IPS-15b (cell line): Measurements from ENCODE around the gene DCN.

ENCODE experiments used
- H3K27me3 ChIP-seq: one replicate; pipeline ENCODE4 v1.6.1; 2013; ENCODE audit warnings: low read length; ENCODE audit not compliant: control insufficient read depth, insufficient read depth
- H3K36me3 ChIP-seq: one replicate; pipeline ENCODE4 v1.6.1; 2013; ENCODE audit warnings: low read length; ENCODE audit not compliant: control insufficient read depth, insufficient read depth
- H3K4me1 ChIP-seq: one replicate; pipeline ENCODE4 v1.6.1; 2013; ENCODE audit warnings: mild to moderate bottlenecking, low read length; ENCODE audit not compliant: control insufficient read depth, insufficient read depth
- H3K4me3 ChIP-seq: one replicate; pipeline ENCODE4 v1.5.1; 2013; ENCODE audit warnings: low read depth, low read length
- H3K9ac ChIP-seq: one replicate; pipeline ENCODE4 v1.6.1; 2013; ENCODE audit warnings: low read depth, mild to moderate bottlenecking, low read length
- H3K9me3 ChIP-seq: one replicate; pipeline ENCODE4 v1.6.1; 2013; ENCODE audit warnings: mild to moderate bottlenecking, low read length; ENCODE audit not compliant: control insufficient read depth, insufficient read depth

The DCN gene

DNA sequence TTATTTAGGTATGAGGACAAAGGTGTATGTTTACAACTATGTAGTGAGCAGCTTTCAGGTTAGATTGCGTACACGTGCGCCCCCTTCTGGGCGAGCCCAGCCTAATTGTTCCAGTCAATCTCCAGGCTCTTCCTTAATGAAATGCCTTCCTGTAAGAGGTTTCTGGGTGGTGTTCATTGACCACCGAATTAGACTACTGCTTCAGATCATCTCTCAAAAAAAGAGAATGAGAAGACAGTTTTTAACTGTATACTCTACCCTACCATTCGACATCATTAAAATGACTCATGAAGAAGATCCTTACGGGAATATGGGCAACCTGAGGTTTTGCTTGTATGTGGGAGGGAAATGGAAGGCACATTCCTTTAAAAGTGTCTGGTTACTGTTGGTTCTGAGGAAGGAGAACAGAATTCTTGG lies 73.5 kb downstream of the DCN start:
- Histone ChIP-seq H3K4me3 (no peak overlapping the region), H3K9ac (no peak overlapping the region), H3K9me3 (no peaks in the 10 kb centered on the region)

GRCh38 chr12:91108196-91108755 lies 74.3 kb downstream of the DCN start:
- H3K9ac ChIP-seq = no peak overlapping the region
- H3K27me3 ChIP-seq = no peaks in the 10 kb centered on the region
- H3K9me3 ChIP-seq = no peaks in the 10 kb centered on the region
- no peaks in the 10 kb centered on the region for H3K36me3 ChIP-seq
- no peaks in the 10 kb centered on the region for H3K4me1 ChIP-seq
- no peak overlapping the region for H3K4me3 ChIP-seq

More for the DNA sequence above, 73.5 kb downstream of the DCN start:
- Histone ChIP-seq H3K36me3 (no peaks in the 10 kb centered on the region), H3K4me1 (no peaks in the 10 kb centered on the region), H3K27me3 (no peaks in the 10 kb centered on the region)

DNA sequence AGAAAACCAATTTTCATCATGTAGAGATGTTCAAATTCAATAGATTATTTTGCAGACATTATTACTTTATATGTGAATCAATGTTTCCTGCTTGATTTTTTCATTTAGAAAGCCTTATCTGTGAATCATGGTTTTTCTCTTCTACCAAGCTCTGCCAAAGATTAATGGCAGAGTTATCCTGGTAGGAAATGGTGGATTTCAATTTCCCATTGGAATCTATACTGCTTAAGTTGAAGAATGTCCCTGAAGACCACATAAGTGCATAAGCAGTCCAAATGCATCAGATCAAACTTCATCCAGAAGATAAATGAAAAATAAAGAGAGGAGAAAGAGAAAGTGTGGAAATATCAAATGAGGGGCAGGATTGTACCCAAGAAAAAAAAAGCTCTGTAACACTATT lies 76.3 kb downstream of the DCN start:
- H3K4me3 ChIP-seq = no peak overlapping the region

GRCh38 chr12:91105807-91106206 lies 76.8 kb downstream of the DCN start:
- H3K9me3 ChIP-seq = no peaks in the 10 kb centered on the region
- H3K36me3 ChIP-seq = no peaks in the 10 kb centered on the region
- H3K4me1 ChIP-seq = no peaks in the 10 kb centered on the region
- no peaks in the 10 kb centered on the region for H3K27me3 ChIP-seq
- no peak overlapping the region for H3K9ac ChIP-seq
- no peak overlapping the region for H3K4me3 ChIP-seq

More for the DNA sequence above, 76.3 kb downstream of the DCN start:
- Histone ChIP-seq H3K27me3 (no peaks in the 10 kb centered on the region), H3K36me3 (no peaks in the 10 kb centered on the region), H3K9ac (no peak overlapping the region), H3K4me1 (no peaks in the 10 kb centered on the region), H3K9me3 (no peaks in the 10 kb centered on the region)

DNA sequence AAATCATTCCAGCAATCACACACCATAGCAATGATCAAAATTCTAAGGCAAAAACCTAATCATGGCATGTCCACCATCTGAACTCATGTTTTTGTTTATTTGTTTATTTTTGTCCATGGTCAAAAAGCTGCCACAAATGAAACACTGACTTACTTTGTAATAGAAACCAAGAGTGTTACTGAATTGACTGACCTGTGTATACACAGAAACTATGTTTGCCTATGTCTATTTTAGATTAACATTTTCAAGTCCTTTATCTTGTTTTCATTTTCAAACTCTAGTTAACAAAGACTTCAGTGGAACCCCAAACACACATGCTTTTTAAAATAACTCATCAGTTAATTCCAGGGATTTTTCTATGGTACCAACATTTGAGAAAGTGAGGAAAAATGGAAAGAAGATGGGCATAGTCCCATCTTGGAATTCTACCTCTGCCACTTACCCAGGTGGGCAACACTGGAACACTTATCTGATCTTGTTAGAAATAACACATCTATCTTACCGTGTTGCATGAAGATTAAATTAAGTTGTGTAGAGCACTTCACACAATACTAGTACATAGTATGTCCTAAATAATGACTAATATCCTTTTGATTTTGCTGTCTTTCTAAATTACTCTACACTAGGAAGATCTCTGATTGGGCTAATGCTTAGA lies 77.7 kb downstream of the DCN start:
- Histone ChIP-seq H3K9me3 (no peaks in the 10 kb centered on the region), H3K36me3 (no peaks in the 10 kb centered on the region), H3K4me3 (no peak overlapping the region), H3K27me3 (no peaks in the 10 kb centered on the region), H3K4me1 (no peaks in the 10 kb centered on the region), H3K9ac (no peak overlapping the region)

DNA sequence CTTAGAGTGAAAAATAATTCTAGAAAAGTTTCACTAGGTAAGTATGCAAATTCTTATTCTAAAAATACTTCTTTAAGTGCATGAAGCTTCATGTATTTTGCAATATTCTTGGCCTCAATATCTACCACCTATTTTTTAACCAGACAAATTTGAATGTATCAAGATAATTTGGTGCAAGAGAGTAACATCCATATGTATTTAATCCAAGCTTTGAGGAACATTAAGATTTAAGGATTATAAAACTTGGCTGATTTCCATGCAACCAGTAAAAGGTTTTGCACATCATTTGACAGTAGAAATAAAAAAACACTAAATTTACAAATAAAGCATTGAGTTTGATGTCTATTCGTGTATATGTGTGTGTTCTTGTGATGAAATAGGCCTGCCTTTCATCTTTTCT lies 79.0 kb downstream of the DCN start:
- H3K4me3 ChIP-seq = no peak overlapping the region
- H3K27me3 ChIP-seq = no peaks in the 10 kb centered on the region
- no peak overlapping the region for H3K9ac ChIP-seq
- no peaks in the 10 kb centered on the region for H3K9me3 ChIP-seq
- H3K36me3 ChIP-seq = no peaks in the 10 kb centered on the region
- no peaks in the 10 kb centered on the region for H3K4me1 ChIP-seq

DNA sequence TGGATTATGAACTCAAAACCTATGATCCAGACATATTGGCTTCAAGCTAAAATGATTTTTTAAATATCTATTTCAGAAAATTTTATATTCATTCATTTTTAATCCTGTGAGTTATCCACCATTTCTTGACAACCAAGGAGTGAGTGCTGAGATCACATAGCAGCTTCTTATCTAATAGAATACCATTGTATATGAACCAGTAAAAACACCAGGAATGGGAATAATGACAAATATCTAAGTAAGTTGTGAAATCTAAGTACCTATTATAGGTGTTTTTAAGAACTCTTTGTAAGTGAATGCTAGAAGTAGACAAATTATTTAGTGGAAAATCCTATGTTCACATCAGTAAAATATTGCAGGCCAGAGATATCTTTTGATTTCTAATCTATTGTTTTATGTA lies 79.5 kb downstream of the DCN start:
- Histone ChIP-seq H3K4me3 (no peak overlapping the region), H3K9me3 (no peaks in the 10 kb centered on the region), H3K4me1 (no peaks in the 10 kb centered on the region), H3K36me3 (no peaks in the 10 kb centered on the region), H3K27me3 (no peaks in the 10 kb centered on the region), H3K9ac (no peak overlapping the region)

DNA sequence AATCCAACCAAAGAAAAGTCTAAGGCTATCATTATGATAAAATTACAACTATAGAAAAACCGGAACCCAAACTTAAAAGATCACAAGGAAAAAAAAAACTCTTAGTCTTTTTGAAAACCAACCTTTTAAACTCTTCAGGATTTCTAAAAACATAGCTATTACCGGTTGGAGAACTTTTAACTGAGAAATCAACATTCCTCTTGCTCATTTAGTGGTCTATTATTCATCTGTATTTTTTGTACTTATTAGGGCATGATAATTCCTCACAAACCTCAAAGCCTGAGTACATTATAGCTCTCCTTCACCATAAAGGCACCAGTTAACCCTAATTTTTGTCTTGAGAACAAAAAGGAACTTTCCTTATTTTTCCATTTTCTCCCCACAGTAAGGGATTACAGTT lies 81.7 kb downstream of the DCN start:
- H3K4me3 ChIP-seq = no peak overlapping the region
- no peak overlapping the region for H3K9ac ChIP-seq
- no peaks in the 10 kb centered on the region for H3K4me1 ChIP-seq
- H3K27me3 ChIP-seq = no peaks in the 10 kb centered on the region
- H3K36me3 ChIP-seq = no peaks in the 10 kb centered on the region
- no peaks in the 10 kb centered on the region for H3K9me3 ChIP-seq

- no peak overlapping the region for H3K4me3 ChIP-seq
- no peaks in the 10 kb centered on the region for H3K4me1 ChIP-seq
- H3K36me3 ChIP-seq = no peaks in the 10 kb centered on the region
- H3K9ac ChIP-seq = no peak overlapping the region
- no peaks in the 10 kb centered on the region for H3K9me3 ChIP-seq
- H3K27me3 ChIP-seq = no peaks in the 10 kb centered on the region
Observed at GRCh38 chr12:91099836-91100235, 82.8 kb downstream of the DCN start.

DNA sequence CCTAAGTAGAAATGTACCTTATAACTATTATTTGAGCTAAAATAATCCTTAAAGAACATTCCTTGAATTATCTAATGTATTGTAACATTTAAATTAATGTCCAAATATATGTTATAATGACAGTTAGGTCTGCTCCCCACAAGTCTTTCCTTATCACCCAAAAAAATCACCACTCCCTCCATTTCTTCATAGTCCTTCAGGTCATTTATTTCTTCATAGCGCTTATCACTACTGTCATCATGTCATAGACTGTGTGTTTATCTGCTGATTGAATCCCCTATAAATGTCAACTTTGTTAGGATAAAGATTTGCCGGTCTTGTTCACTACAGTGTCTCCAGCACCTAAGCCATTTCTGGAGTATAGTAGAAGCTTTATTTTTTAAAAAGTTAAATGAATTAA lies 83.3 kb downstream of the DCN start:
- H3K4me1 ChIP-seq = no peaks in the 10 kb centered on the region
- H3K9me3 ChIP-seq = no peaks in the 10 kb centered on the region
- H3K27me3 ChIP-seq = no peaks in the 10 kb centered on the region

GRCh38 chr12:91098941-91099340 lies 83.7 kb downstream of the DCN start:
- no peak overlapping the region for H3K4me3 ChIP-seq
- no peaks in the 10 kb centered on the region for H3K36me3 ChIP-seq
- no peaks in the 10 kb centered on the region for H3K4me1 ChIP-seq
- no peak overlapping the region for H3K9ac ChIP-seq
- no peaks in the 10 kb centered on the region for H3K9me3 ChIP-seq
- no peaks in the 10 kb centered on the region for H3K27me3 ChIP-seq

More for the DNA sequence above, 83.3 kb downstream of the DCN start:
- Histone ChIP-seq H3K36me3 (no peaks in the 10 kb centered on the region), H3K4me3 (no peak overlapping the region), H3K9ac (no peak overlapping the region)

- Histone ChIP-seq H3K36me3 (no peaks in the 10 kb centered on the region), H3K4me3 (no peak overlapping the region), H3K9me3 (no peaks in the 10 kb centered on the region), H3K4me1 (no peaks in the 10 kb centered on the region), H3K27me3 (no peaks in the 10 kb centered on the region), H3K9ac (no peak overlapping the region)
Observed at GRCh38 chr12:91098461-91098860, 84.2 kb downstream of the DCN start.
